HepG2 (cell line): ENCODE data around the gene MED13L. TPM values are rescaled to one million over a fixed set of nuclear protein-coding genes. Genes with fewer than 3 reads are reported as not detected.

Experiments
- ARID4A ChIP-seq: sonication (generic); formaldehyde crosslinking; IDR thresholded peaks from 2 replicates; pipeline ENCODE4 v1.5.0; 2020; ENCODE audit warnings: mild to moderate bottlenecking, missing genetic modification reagents, borderline replicate concordance
- GPN1 ChIP-seq: sonication (generic); formaldehyde crosslinking; IDR thresholded peaks from 2 replicates; pipeline ENCODE4 v1.5.1; 2020; ENCODE audit warnings: missing genetic modification reagents, borderline replicate concordance
- IRF2 ChIP-seq: IDR thresholded peaks from 2 replicates; pipeline ENCODE4 v1.6.1; 2018; ENCODE audit warnings: missing genetic modification reagents, missing compliant biosample characterization
- ISL2 ChIP-seq: sonication (generic); formaldehyde crosslinking; IDR thresholded peaks from 2 replicates; pipeline ENCODE4 v1.5.0; 2020; ENCODE audit warnings: missing genetic modification reagents
- NFYB ChIP-seq: sonication (generic); formaldehyde crosslinking; IDR thresholded peaks from 2 replicates; pipeline ENCODE4 v1.4.0; 2020; ENCODE audit warnings: missing genetic modification reagents
- PATZ1 ChIP-seq: sonication (generic); formaldehyde crosslinking; IDR thresholded peaks from 2 replicates; pipeline ENCODE4 v1.4.0; 2020; ENCODE audit warnings: missing genetic modification reagents
- SP4 ChIP-seq: sonication (generic); formaldehyde crosslinking; IDR thresholded peaks from 2 replicates; pipeline ENCODE4 v1.8.1; 2023; ENCODE audit warnings: mild to moderate bottlenecking, missing genetic modification reagents
- TFE3 ChIP-seq: IDR thresholded peaks from 2 replicates; pipeline ENCODE4 v1.6.1; 2016
- ZBTB10 ChIP-seq: sonication (generic); formaldehyde crosslinking; IDR thresholded peaks from 2 replicates; pipeline ENCODE4 v1.4.0; 2020; ENCODE audit warnings: missing genetic modification reagents, borderline replicate concordance
- ZBTB8A ChIP-seq: sonication (generic); formaldehyde crosslinking; IDR thresholded peaks from 2 replicates; pipeline ENCODE4 v1.4.0; 2020; ENCODE audit warnings: mild to moderate bottlenecking, low read depth, missing genetic modification reagents, borderline replicate concordance
- ZNF17 ChIP-seq: sonication (generic); formaldehyde crosslinking; IDR thresholded peaks from 2 replicates; pipeline ENCODE4 v1.5.0; 2020; ENCODE audit warnings: mild to moderate bottlenecking, missing genetic modification reagents
- ZNF232 ChIP-seq: sonication (generic); formaldehyde crosslinking; IDR thresholded peaks from 2 replicates; pipeline ENCODE4 v1.4.0; 2020; ENCODE audit warnings: missing genetic modification reagents, borderline replicate concordance
- ZNF790 ChIP-seq: sonication (generic); formaldehyde crosslinking; IDR thresholded peaks from 2 replicates; pipeline ENCODE4 v1.8.0; 2022; ENCODE audit warnings: missing genetic modification reagents, mild to moderate bottlenecking, borderline replicate concordance
- ZSCAN5A ChIP-seq: sonication (generic); formaldehyde crosslinking; IDR thresholded peaks from 2 replicates; pipeline ENCODE4 v1.8.0; 2022; ENCODE audit warnings: mild to moderate bottlenecking, missing genetic modification reagents, borderline replicate concordance
- polyA plus RNA-seq, 8 experiments: library from polyadenylated mRNA; depleted of rRNA in 3 of 8; stranded (reverse) in 7 of 8; unstranded in 1 of 8; fragments of >200 nt; fragmentation: Illumina TruSeq in 4 of 8; extraction: Trizol in 4 of 8; gene quantifications; 2 replicates each; pipeline versions ENCODE4 v1.2.1 to v1.2.3, GENCODE V29; 2011 to 2016; ENCODE audit warnings: low read depth in 4 of 8, missing spikeins in 1 of 8, mixed read lengths in 1 of 8; ENCODE audit not compliant: insufficient read depth in 1 of 8
- total RNA-seq, 5 experiments: library from RNA; depleted of rRNA; stranded (reverse); fragments of >200 nt; fragmentation: Illumina TruSeq; extraction: Trizol; gene quantifications; 2 replicates each; pipeline ENCODE4 v1.2.3, GENCODE V29; 2016; ENCODE audit warnings: low read depth in 1 of 5

The MED13L gene
- total and polyA plus RNA-seq, 2 of the 13 experiments (the other 11 are each of a cell fraction or from before 2014, with no cell fraction given) = 24.8 to 38.9 TPM

- TF ChIP-seq ARID4A (CRISPR knock-in tag) (peak; percentile 20; the same call in 1 of the 2 replicates), ISL2 (CRISPR knock-in tag) (peak; percentile 20; the same call in 1 of the 2 replicates), TFE3 (no peak), IRF2 (CRISPR knock-in tag) (0 out of 2 replicates have a peak, but pooled peaks have one; percentile 29), GPN1 (CRISPR knock-in tag) (no peak), SP4 (no peak), ZBTB8A (no peak), ZNF790 (CRISPR knock-in tag) (0 out of 2 replicates have a peak, but pooled peaks have one; percentile 43), ZSCAN5A (no peak), ZBTB10 (CRISPR knock-in tag) (peak; percentile 68; the same call in 1 of the 2 replicates), NFYB (CRISPR knock-in tag) (no peak), PATZ1 (CRISPR knock-in tag) (peak; percentile 72), ZNF17 (CRISPR knock-in tag) (no peak), ZNF232 (CRISPR knock-in tag) (no peak)
Measured at GRCh38 chr12:116276652-116277466, 634 bp downstream of the MED13L start (continued).
